Fibroblast of pulmonary artery (primary cell): ENCODE data around the gene SLC16A7.

Experiments used
- DNase-seq: peaks from one replicate; pipeline ENCODE4 v3.0.0-alpha.2; 2010; ENCODE audit warnings: low read depth
- H3K4me3 ChIP-seq: replicated peaks from 2 replicates; pipeline ENCODE4 v1.5.1; 2011; ENCODE audit warnings: low read depth, mild to moderate bottlenecking, control low read depth, low read length, moderate library complexity
- CTCF ChIP-seq: IDR thresholded peaks from 2 replicates; pipeline ENCODE4 v1.5.1; 2011; ENCODE audit warnings: mild to moderate bottlenecking, control low read depth, low read length, inconsistent platforms; ENCODE audit errors: missing control alignments

The SLC16A7 gene

GRCh38 chr12:59650588-59651228 lies 54.9 kb downstream of the SLC16A7 start:
- H3K4me3 ChIP-seq = no peak overlapping the region
- DNase-seq = peak; percentile 17
- TF ChIP-seq CTCF = peak; percentile 19

- no peak overlapping the region for H3K4me3 ChIP-seq
- TF ChIP-seq CTCF = no peak
- DNase-seq = peak; percentile 46
These were observed 55.5 kb downstream of the SLC16A7 start for GRCh38 chr12:59651229-59651920.

GRCh38 chr12:59652130-59652529 lies 56.3 kb downstream of the SLC16A7 start:
- H3K4me3 ChIP-seq = no peak overlapping the region
- TF ChIP-seq CTCF = no peak
- no peak for DNase-seq

- no peak for TF ChIP-seq CTCF
- no peak for DNase-seq
These were observed 58.2 kb downstream of the SLC16A7 start for GRCh38 chr12:59654061-59654460.

GRCh38 chr12:59657266-59657665 lies 61.4 kb downstream of the SLC16A7 start:
- H3K4me3 ChIP-seq = no peak overlapping the region
- peak; percentile 25 for DNase-seq
- no peak for TF ChIP-seq CTCF

More at GRCh38 chr12:59654061-59654460, 58.2 kb downstream of the SLC16A7 start:
- H3K4me3 ChIP-seq = no peak overlapping the region

- no peak for DNase-seq
- H3K4me3 ChIP-seq = no peak overlapping the region
- no peak for TF ChIP-seq CTCF
These were observed 61.9 kb downstream of the SLC16A7 start for GRCh38 chr12:59657711-59658110.
